ENCODE results near the gene PCDHA2. TPM values are rescaled to one million over a fixed set of nuclear protein-coding genes. Genes with fewer than 3 reads are reported as not detected.
"Not testable (repeated sequence)": the region's sequence is repeated elsewhere in the genome, so short reads cannot be mapped to it uniquely, and the experiment has no call there.

The PCDHA2 gene
- total RNA-seq, 1 experiment from 2014 or later = 2.4 TPM

GRCh38 chr5:140822281-140822629 lies 27.6 kb downstream of the PCDHA2 start:
- ATAC-seq = no peak
- ChIA-PET POLR2A (no interaction called here), CTCF (interaction anchor here (0.8 to 7.4 kb wide), 6 partner anchors 16 to 33 kb away, joined by 3 to 61 read pairs (median 5); partner anchors contain the start of genes PCDHA10, PCDHA4 and PCDHA8)
- Mint-ChIP-seq H3K27ac (no peak overlapping the region), H3K4me1 (no peaks in the 10 kb centered on the region), H3K27me3 (ENCODE audit: low read depth) (no peaks in the 10 kb centered on the region), H3K36me3 (no peaks in the 10 kb centered on the region), H3K4me3 (no peak overlapping the region), H3K9me3 (no peaks in the 10 kb centered on the region)
- no peak for DNase-seq (ENCODE audit: low spot score)
- TF ChIP-seq, protein P1, sequence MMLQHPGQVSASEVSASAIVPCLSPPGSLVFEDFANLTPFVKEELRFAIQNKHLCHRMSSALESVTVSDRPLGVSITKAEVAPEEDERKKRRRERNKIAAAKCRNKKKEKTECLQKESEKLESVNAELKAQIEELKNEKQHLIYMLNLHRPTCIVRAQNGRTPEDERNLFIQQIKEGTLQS (CRISPR knock-in tag; conservative IDR thresholded peaks at IDR 0.05) = no peak
- TF ChIP-seq, protein P2, sequence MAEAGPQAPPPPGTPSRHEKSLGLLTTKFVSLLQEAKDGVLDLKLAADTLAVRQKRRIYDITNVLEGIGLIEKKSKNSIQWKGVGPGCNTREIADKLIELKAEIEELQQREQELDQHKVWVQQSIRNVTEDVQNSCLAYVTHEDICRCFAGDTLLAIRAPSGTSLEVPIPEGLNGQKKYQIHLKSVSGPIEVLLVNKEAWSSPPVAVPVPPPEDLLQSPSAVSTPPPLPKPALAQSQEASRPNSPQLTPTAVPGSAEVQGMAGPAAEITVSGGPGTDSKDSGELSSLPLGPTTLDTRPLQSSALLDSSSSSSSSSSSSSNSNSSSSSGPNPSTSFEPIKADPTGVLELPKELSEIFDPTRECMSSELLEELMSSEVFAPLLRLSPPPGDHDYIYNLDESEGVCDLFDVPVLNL (CRISPR knock-in tag; IDR thresholded peaks at IDR 0.05; ENCODE audit: borderline replicate concordance, low read depth) = no peak
- TF ChIP-seq ZNF263 (CRISPR knock-in tag; IDR thresholded peaks at IDR 0.05; ENCODE audit: low read depth) (no peak), ZNF423 (CRISPR knock-in tag; IDR thresholded peaks at IDR 0.05) (no peak), CREM (CRISPR knock-in tag; IDR thresholded peaks at IDR 0.05) (no peak)

- H3K9me3 Mint-ChIP-seq; H3K27me3 Mint-ChIP-seq (ENCODE audit: low read depth); H3K4me1 Mint-ChIP-seq; H3K4me3 Mint-ChIP-seq; ATAC-seq; POLR2A ChIA-PET; DNase-seq (ENCODE audit: low spot score); H3K27ac Mint-ChIP-seq; H3K36me3 Mint-ChIP-seq: not testable (repeated sequence)
- CTCF ChIA-PET = interaction anchor here (1.6 to 7.4 kb wide), 2 partner anchors 11 to 17 kb away, joined by 4 to 61 read pairs; partner anchors contain the start of genes PCDHA4 and PCDHA7
Measured at GRCh38 chr5:140822969-140823368, 28.3 kb downstream of the PCDHA2 start.

DNA sequence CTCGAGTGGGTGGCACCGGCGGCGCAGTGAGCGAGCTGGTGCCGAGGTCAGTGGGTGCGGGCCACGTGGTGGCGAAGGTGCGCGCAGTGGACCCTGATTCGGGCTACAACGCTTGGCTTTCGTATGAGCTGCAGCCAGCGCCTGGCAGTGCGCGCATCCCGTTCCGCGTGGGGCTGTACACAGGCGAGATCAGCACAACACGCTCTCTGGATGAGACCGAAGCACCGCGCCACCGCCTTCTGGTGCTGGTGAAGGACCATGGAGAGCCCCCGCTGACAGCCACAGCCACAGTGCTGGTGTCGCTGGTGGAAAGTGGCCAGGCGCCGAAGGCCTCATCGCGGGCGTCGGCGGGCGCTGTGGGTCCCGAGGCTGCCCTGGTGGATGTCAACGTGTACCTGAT lies 28.8 kb downstream of the PCDHA2 start:
- no peak for DNase-seq (ENCODE audit: low spot score)
- POLR2A ChIA-PET = no interaction called here
- no peak for ATAC-seq
- TF ChIP-seq OVOL2 (CRISPR knock-in tag; IDR thresholded peaks at IDR 0.05; ENCODE audit: borderline replicate concordance) (no peak), ETV6 (CRISPR knock-in tag; IDR thresholded peaks at IDR 0.05) (no peak), NR3C1 (CRISPR knock-in tag; conservative IDR thresholded peaks at IDR 0.05; ENCODE audit: low read depth) (no peak)
- H3K27ac Mint-ChIP-seq = no peak overlapping the region
- no peaks in the 10 kb centered on the region for H3K27me3 Mint-ChIP-seq (ENCODE audit: low read depth)
- H3K4me3 Mint-ChIP-seq = no peak overlapping the region
- peaks cover 2% of the 10 kb centered on the region for H3K36me3 Mint-ChIP-seq
- H3K9me3 Mint-ChIP-seq = 0 out of 2 replicates have a peak, but pooled peaks cover 1% of the 10 kb centered on the region
- H3K4me1 Mint-ChIP-seq = peaks cover 2% of the 10 kb centered on the region; the same call in 1 of the 2 replicates
- CTCF ChIA-PET = interaction anchor here (0.6 to 1.6 kb wide), 5 partner anchors 11 to 37 kb away, joined by 3 to 4 read pairs (median 4); partner anchors contain the start of genes PCDHA1, PCDHA2, PCDHA4 and PCDHA7

GRCh38 chr5:140827704-140828361 lies 33.2 kb downstream of the PCDHA2 start, which contains the start of gene PCDHA6:
PCDHA6 (plus strand) TSS chr5:140827960; CDS start chr5:140828092, 132 bp downstream.
- H3K9me3 Mint-ChIP-seq = 0 out of 2 replicates have a peak, but pooled peaks cover 3% of the 10 kb centered on the region
- no peak within 1 kb of the TSS for H3K27ac Mint-ChIP-seq
- DNase-seq (ENCODE audit: low spot score) (no peak), ATAC-seq (peak; percentile 24; the same call in 1 of the 2 replicates)
- peaks cover 4% of the 10 kb centered on the region; the same call in 1 of the 2 replicates for H3K4me1 Mint-ChIP-seq
- ChIA-PET CTCF (interaction anchor here (0.6 to 3.6 kb wide), 13 partner anchors 10 to 299 kb away, joined by 3 to 32 read pairs (median 4); partner anchors contain the start of genes PCDHA1, PCDHA10, PCDHA2 and PCDHA4), POLR2A (no interaction called here)
- peak within 1 kb of the TSS; percentile 74 for H3K4me3 Mint-ChIP-seq
- no peaks in the 10 kb centered on the region for H3K27me3 Mint-ChIP-seq (ENCODE audit: low read depth)
- H3K36me3 Mint-ChIP-seq = peaks cover 14% of the 10 kb centered on the region
- peak; percentile 73 for TF ChIP-seq PRDM15 (CRISPR knock-in tag; IDR thresholded peaks at IDR 0.05)
- TF ChIP-seq NR3C1 (CRISPR knock-in tag; conservative IDR thresholded peaks at IDR 0.05; ENCODE audit: low read depth) = no peak

Data from WTC11 (cell line).